NB4 (cell line): Measurements from ENCODE around the gene CTRB1.
"Not testable (repeated sequence)": the region's sequence is repeated elsewhere in the genome, so short reads cannot be mapped to it uniquely, and the experiment has no call there.

Source experiments
- DNase-seq: peaks from one replicate; pipeline ENCODE4 v3.0.0; 2010; ENCODE audit warnings: low read depth
- H3K4me3 ChIP-seq: one replicate; pipeline ENCODE4 v1.5.1; 2011; ENCODE audit warnings: mild to moderate bottlenecking, low read depth, low read length, moderate library complexity
- MYC ChIP-seq: IDR thresholded peaks from 2 replicates; pipeline ENCODE4 v1.6.1; 2011; ENCODE audit warnings: low read depth, low read length
- POLR2A ChIP-seq: IDR thresholded peaks from 2 replicates; pipeline ENCODE4 v1.6.1; 2011; ENCODE audit warnings: mild to moderate bottlenecking; ENCODE audit not compliant: insufficient read length; ENCODE audit errors: extremely low read depth
- TF ChIP-seq, protein P1 (sequence below): IDR thresholded peaks from 2 replicates; pipeline ENCODE4 v1.6.1; 2011; ENCODE audit warnings: low read depth, low read length
- TF ChIP-seq, protein P2 (sequence below): IDR thresholded peaks from one replicate; pipeline ENCODE4 v1.5.1; 2012; ENCODE audit warnings: low read depth, low read length

The CTRB1 gene

DNA sequence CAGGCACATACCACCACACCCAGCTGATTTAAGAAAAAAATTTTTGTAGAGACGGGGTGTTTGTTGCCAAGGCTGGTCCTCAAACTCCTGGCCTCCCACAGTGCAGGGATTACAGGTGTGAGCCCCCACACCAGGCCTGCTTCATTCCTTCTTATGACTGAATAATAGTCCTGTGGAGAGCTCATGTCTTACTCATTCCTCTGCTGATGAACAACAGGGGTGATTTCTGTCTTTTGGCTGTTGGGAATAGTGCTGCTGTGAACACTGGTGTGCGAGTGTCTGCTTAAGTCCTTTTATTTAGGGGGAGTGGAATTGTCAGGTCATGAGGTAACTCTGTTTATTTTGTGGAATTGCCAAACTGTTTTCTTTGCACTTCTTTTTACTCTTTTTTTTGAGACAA lies 2.7 kb upstream of the CTRB1 start:
- DNase-seq, result no peak
- TF ChIP-seq, protein P1, sequence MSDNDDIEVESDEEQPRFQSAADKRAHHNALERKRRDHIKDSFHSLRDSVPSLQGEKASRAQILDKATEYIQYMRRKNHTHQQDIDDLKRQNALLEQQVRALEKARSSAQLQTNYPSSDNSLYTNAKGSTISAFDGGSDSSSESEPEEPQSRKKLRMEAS, result no peak
- TF ChIP-seq, protein P2, sequence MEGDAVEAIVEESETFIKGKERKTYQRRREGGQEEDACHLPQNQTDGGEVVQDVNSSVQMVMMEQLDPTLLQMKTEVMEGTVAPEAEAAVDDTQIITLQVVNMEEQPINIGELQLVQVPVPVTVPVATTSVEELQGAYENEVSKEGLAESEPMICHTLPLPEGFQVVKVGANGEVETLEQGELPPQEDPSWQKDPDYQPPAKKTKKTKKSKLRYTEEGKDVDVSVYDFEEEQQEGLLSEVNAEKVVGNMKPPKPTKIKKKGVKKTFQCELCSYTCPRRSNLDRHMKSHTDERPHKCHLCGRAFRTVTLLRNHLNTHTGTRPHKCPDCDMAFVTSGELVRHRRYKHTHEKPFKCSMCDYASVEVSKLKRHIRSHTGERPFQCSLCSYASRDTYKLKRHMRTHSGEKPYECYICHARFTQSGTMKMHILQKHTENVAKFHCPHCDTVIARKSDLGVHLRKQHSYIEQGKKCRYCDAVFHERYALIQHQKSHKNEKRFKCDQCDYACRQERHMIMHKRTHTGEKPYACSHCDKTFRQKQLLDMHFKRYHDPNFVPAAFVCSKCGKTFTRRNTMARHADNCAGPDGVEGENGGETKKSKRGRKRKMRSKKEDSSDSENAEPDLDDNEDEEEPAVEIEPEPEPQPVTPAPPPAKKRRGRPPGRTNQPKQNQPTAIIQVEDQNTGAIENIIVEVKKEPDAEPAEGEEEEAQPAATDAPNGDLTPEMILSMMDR, result no peak
- H3K4me3 ChIP-seq, result no peak overlapping the region

DNA sequence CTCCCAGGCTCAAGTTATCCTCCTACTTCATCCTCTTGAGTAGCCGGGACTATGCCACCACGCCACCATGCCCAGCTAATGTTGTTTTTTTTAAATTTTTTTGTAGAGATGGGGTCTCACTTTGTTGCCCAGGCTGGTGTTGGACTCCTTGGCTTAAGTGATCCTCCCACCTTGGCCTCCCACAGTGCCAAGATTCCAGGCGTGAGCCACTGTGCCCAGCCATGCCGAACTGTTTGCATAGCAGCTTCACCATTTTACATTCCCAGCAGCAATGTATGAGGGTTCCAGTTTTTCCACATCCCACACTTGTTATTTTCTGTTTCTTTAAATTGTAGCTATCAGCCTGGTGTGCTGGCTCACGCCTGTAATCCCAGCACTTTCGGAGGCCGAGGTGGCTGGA lies 2.2 kb upstream of the CTRB1 start:
- DNase-seq, result no peak
- TF ChIP-seq POLR2A (no peak), MYC (no peak)
- TF ChIP-seq, protein P2, result no peak
- TF ChIP-seq, protein P1, result no peak
- no peak overlapping the region for H3K4me3 ChIP-seq

DNA sequence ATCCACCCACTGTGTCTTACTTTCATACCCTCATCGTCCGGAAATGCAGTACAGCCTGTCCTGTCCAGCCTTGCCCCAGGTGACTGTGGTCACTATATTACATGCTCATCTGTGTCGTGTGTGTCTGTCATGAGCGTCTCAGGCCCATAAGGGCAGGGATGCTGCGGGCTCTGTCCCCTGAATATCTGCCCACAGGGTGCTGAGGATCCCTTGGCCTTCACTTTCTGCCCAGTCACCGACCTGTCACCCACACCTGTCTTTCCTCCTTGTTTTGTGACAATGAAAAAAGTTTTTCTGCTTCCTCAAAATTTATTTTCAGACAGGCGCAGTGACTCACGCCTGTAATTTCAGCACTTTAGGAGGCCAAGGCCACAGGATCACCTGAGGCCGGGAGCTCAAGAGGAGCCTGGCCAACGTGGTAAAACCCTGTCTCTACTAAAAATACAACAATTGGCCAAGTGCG lies 1.4 kb upstream of the CTRB1 start:
- no peak for DNase-seq
- H3K4me3 ChIP-seq, result no peak overlapping the region
- TF ChIP-seq MYC, result no peak
- TF ChIP-seq, protein P1, result no peak
- TF ChIP-seq POLR2A, result no peak
- TF ChIP-seq, protein P2, result no peak

DNA sequence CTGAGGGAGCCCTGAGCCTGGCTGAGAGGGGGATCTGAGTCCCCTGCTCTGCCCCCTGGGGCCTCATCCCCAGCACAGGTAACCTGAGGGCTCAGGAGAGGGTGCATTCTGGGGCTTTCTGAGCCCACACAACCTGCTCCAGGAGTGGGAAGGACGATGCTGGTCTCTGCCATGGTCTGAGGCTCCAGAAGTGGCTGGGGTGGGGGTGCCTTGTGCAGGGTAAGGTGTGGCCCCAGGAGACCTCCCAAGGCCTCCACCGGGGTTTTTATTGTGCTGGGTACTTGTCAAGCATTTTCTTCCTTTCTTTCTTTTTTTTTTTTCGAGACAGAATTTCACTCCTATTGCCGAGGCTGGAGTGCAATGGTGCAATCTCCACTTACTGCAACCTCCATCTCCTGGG lies 300 bp downstream of the CTRB1 start:
- DNase-seq, result no peak
- H3K4me3 ChIP-seq, result no peak overlapping the region
- TF ChIP-seq, protein P1, result no peak
- TF ChIP-seq MYC (no peak), POLR2A (no peak)
- TF ChIP-seq, protein P2, result no peak

DNA sequence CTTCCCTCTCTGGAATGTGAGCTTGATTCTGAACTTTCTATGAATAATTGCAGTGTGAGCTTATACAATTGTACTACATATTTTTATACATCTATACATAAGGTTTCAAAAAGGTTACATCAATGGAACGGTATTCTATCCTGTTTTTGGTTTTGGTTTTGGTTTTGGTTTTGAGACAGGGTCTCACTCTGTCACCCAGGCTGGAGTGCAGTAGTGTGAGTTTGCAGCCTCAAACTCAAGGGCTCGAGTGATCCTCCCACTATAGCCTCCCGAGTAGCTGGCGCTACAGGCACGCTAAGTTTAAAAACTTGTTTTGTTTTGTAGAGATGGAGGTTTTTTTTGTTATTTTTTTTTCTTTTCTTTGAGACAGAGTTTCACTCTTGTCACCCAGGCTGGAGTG lies 1.1 kb downstream of the CTRB1 start:
- DNase-seq, result no peak
- TF ChIP-seq, protein P1, result no peak
- no peak for TF ChIP-seq MYC
- TF ChIP-seq POLR2A, result no peak
- TF ChIP-seq, protein P2, result no peak
- H3K4me3 ChIP-seq, result no peak overlapping the region

DNA sequence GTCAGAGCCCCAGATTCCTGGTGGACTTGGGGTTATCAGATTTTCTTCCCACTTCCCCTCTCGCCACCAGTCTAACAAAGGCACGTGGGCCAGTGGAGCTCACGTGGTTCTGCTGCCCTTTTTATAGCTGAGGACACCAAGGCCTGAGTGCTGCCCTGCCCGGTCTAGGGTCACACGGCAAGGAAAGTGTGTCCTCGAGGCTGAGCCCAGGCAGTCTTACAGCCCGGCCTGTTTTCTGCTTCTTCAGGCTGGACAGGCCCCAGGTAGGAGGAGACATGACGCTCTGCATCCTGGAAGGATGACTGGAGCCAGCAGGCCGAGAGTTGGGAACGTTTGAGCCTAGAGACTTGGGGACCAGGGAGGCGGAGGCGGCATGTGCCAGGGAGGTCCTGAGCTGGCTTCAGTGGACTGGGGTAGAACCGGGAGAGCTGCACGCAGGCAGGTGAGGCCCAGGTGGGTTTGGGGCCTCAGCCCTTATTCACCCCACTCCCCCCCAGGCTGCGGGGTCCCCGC lies 3.5 kb downstream of the CTRB1 start:
- TF ChIP-seq MYC, result no peak
- TF ChIP-seq, protein P1, result no peak
- TF ChIP-seq POLR2A, result no peak
- TF ChIP-seq, protein P2, result no peak
- H3K4me3 ChIP-seq, result no peak overlapping the region

DNA sequence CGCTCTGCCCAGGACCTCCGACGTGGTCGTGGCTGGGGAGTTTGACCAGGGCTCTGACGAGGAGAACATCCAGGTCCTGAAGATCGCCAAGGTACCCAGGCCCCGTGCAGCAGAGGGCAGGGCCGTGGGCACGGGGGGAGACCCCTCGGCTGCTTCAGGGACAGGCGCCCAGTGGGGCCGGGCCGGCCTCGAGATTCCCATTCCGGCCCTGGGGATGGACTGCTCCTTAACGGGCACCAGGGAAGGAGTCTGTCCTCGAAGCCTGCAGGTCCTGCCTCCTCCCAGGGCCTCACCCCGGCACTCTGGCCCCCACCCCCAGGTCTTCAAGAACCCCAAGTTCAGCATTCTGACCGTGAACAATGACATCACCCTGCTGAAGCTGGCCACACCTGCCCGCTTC lies 4.3 kb downstream of the CTRB1 start:
- not testable (repeated sequence) for H3K4me3 ChIP-seq, DNase-seq

More for the DNA sequence above, 3.5 kb downstream of the CTRB1 start:
- DNase-seq, result no peak
